Measurements from ENCODE around the gene ATXN7L1.

ATXN7L1 gene

DNA sequence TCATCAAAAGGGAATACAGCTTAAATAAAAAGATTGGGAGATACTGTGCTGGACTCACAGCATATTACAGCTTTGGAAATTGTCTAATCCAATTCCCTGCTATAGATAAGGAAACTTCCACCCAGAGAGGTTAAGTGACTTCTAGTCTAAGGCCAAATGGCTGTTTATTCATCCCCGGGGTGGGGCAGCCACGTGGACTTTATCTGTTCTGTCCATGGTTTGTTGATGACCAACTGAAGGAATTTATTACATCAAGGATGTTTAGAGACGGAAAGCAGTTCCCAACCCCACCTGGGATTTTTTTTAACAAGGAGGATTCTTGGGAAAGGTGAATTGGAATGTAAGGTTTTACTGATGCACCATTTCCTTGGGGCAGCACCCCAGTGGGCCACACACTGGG, 88.6 kb downstream of the ATXN7L1 start:
- Histone ChIP-seq H3K9ac (ENCODE audit: low read length) (no peak overlapping the region), H3K36me3 (ENCODE audit: control insufficient read depth in 1 of 2, insufficient read depth in 2 of 2, low read length in 2 of 2) (no peaks in the 10 kb centered on the region), H3K4me3 (ENCODE audit: low read depth, low read length) (no peak overlapping the region), H3K79me1 (ENCODE audit: low read length) (peaks cover 4% of the 10 kb centered on the region), H3K4me1 (ENCODE audit: control insufficient read depth in 1 of 2, insufficient read depth in 2 of 2, low read length in 2 of 2) (peaks cover 20% of the 10 kb centered on the region in 2 experiments), H4K12ac (ENCODE audit: low read depth, low read length) (no peak overlapping the region), H3K27me3 (ENCODE audit: insufficient read depth, low read length) (no peaks in the 10 kb centered on the region), H3K79me2 (ENCODE audit: control insufficient read depth, insufficient read depth, low read length, poor library complexity) (no peaks in the 10 kb centered on the region), H2AFZ (ENCODE audit: insufficient read depth, low read length, poor library complexity) (no peak overlapping the region), H2BK120ac (ENCODE audit: insufficient read depth, low read length, poor library complexity) (no peak overlapping the region), H2AK5ac (ENCODE audit: low read length) (no peak overlapping the region), H4K91ac (ENCODE audit: low read depth, low read length) (no peak overlapping the region), H2BK12ac (ENCODE audit: low read length) (no peak overlapping the region), H4K8ac (ENCODE audit: low read depth, low read length) (no peak overlapping the region), H3K14ac (ENCODE audit: low read length) (no peak overlapping the region), H3K4me2 (ENCODE audit: low read length) (no peak overlapping the region), H2BK5ac (ENCODE audit: low read depth, low read length, poor library complexity) (no peak overlapping the region), H3K18ac (ENCODE audit: low read length) (no peak overlapping the region), H3K27ac (ENCODE audit: low read depth, low read length) (no peak overlapping the region), H3K9me3 (ENCODE audit: insufficient read depth, low read depth, low read length) (no peaks in the 10 kb centered on the region), H3K4ac (ENCODE audit: low read depth, low read length) (no peak overlapping the region), H3K23ac (ENCODE audit: low read length) (no peak overlapping the region)
- DNase-seq = peak; percentile 20 to 37
- no CpG with 5 or more reads among the region's 3 CpGs for WGBS (ENCODE audit: extremely low coverage, insufficient coverage, insufficient read length)

DNA sequence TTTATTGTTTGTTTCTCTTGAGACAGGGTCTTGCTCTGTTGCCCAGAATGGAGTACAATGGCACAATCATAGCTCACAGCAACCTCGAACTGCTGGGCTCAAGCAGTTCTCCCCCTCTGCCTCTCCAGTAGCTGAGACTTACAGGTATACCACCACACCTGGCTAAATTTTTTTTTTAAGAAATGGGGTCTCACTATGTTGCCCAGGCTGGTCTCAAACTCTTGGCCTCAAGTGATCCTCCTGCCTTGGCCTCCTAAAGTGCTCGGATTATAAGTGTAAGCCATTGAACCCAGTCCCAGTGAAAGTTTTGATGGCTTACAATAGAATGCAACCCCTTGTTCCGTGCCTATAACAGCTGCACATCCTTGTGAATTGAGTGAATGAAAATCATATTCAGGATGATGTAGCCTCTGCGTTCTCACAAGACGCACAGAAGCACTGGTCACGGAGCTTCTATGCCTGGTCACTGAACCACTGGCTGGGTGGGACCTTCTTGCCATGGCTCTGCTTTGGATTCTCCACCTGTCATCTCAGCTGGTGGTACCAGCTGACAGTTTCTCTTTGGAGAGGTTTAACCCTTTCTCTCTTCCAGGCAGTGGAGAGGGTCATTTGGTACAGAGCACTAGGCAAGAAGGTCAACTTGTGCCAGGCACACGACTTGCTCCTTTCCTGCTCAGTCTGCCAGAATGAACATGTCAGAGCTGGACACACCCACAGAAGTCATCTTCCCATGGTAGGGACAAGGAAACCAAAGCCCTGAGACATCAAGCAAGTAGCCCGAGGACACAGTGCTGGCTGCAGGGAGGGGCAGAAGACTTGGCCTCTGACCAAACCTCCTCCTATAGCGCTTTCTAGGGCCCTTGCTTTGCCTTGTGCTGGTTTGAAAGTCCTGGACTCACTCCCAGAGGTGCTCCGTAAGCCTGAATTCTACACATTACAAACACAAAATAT, 89.6 kb downstream of the ATXN7L1 start:
- H3K14ac ChIP-seq (ENCODE audit: low read length) = no peak overlapping the region
- peaks cover 13% of the 10 kb centered on the region in 2 experiments for H3K4me1 ChIP-seq (ENCODE audit: control insufficient read depth in 1 of 2, insufficient read depth in 2 of 2, low read length in 2 of 2)
- no peak overlapping the region for H3K4me2 ChIP-seq (ENCODE audit: low read length)
- H3K79me2 ChIP-seq (ENCODE audit: control insufficient read depth, insufficient read depth, low read length, poor library complexity) = no peaks in the 10 kb centered on the region
- no peak overlapping the region for H4K8ac ChIP-seq (ENCODE audit: low read depth, low read length)
- H4K91ac ChIP-seq (ENCODE audit: low read depth, low read length) = no peak overlapping the region
- no peak overlapping the region for H2AFZ ChIP-seq (ENCODE audit: insufficient read depth, low read length, poor library complexity)
- no peaks in the 10 kb centered on the region for H3K27me3 ChIP-seq (ENCODE audit: insufficient read depth, low read length)
- WGBS (ENCODE audit: extremely low coverage, insufficient coverage, insufficient read length) = no CpG with 5 or more reads among the region's 10 CpGs
- no peak overlapping the region for H3K9ac ChIP-seq (ENCODE audit: low read length)
- no peak overlapping the region for H3K18ac ChIP-seq (ENCODE audit: low read length)
- H2BK12ac ChIP-seq (ENCODE audit: low read length) = no peak overlapping the region
- H3K9me3 ChIP-seq (ENCODE audit: insufficient read depth, low read depth, low read length) = no peaks in the 10 kb centered on the region
- H4K12ac ChIP-seq (ENCODE audit: low read depth, low read length) = no peak overlapping the region
- H3K4me3 ChIP-seq (ENCODE audit: low read depth, low read length) = no peak overlapping the region
- H3K27ac ChIP-seq (ENCODE audit: low read depth, low read length) = no peak overlapping the region
- no peak overlapping the region for H2BK120ac ChIP-seq (ENCODE audit: insufficient read depth, low read length, poor library complexity)
- H3K36me3 ChIP-seq (ENCODE audit: control insufficient read depth in 1 of 2, insufficient read depth in 2 of 2, low read length in 2 of 2) = peaks cover 0 to 3% of the 10 kb centered on the region in 2 experiments
- no peak overlapping the region for H2BK5ac ChIP-seq (ENCODE audit: low read depth, low read length, poor library complexity)
- no peak overlapping the region for H3K4ac ChIP-seq (ENCODE audit: low read depth, low read length)
- peaks cover 2% of the 10 kb centered on the region for H3K79me1 ChIP-seq (ENCODE audit: low read length)
- DNase-seq = peak; percentile 66 to 70
- H3K23ac ChIP-seq (ENCODE audit: low read length) = no peak overlapping the region
- no peak overlapping the region for H2AK5ac ChIP-seq (ENCODE audit: low read length)

DNA sequence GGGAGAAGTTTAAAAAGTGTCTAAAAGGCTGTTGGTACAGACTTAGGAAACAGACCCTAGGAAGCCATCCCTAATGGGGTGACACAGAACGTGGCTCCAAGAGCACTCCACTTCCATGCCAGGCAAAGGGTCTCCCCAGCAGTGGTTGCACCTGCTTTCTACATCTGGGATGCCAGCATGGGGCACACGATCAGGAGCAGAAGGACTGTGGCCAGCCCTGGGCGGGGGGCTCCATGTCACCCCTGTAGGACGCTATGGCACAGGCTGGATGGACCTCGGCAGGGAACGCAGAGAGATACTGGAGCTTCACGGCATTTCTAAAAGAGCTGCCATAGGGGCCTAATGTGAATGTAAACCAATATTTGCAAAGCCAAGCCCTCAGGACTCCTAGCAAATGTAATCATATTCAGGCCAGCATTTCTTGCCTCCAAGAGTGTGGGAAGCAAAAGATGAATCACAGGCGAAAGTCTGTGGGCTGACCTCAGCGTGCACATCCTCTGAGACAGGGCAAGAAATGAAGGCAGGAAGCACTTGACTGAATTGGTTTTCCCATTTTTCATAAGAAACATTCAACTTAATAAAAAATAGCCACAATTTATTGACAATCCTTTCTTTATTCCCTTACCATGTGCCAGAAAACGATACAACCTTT, 93.9 kb downstream of the ATXN7L1 start:
- H3K4ac ChIP-seq (ENCODE audit: low read depth, low read length) = no peak overlapping the region
- peaks cover 1% of the 10 kb centered on the region for H3K79me1 ChIP-seq (ENCODE audit: low read length)
- peaks cover 0 to 3% of the 10 kb centered on the region in 2 experiments for H3K36me3 ChIP-seq (ENCODE audit: control insufficient read depth in 1 of 2, insufficient read depth in 2 of 2, low read length in 2 of 2)
- no peaks in the 10 kb centered on the region for H3K79me2 ChIP-seq (ENCODE audit: control insufficient read depth, insufficient read depth, low read length, poor library complexity)
- peak in 1 of 2 donors; percentile 50 for DNase-seq
- no peak overlapping the region for H3K4me3 ChIP-seq (ENCODE audit: low read depth, low read length)
- H4K12ac ChIP-seq (ENCODE audit: low read depth, low read length) = no peak overlapping the region
- H3K9me3 ChIP-seq (ENCODE audit: insufficient read depth, low read depth, low read length) = no peaks in the 10 kb centered on the region
- H3K4me1 ChIP-seq (ENCODE audit: control insufficient read depth in 1 of 2, insufficient read depth in 2 of 2, low read length in 2 of 2) = peaks cover 2 to 3% of the 10 kb centered on the region in 2 experiments
- H3K23ac ChIP-seq (ENCODE audit: low read length) = no peak overlapping the region
- no peak overlapping the region for H3K18ac ChIP-seq (ENCODE audit: low read length)
- H2AFZ ChIP-seq (ENCODE audit: insufficient read depth, low read length, poor library complexity) = no peak overlapping the region
- H3K9ac ChIP-seq (ENCODE audit: low read length) = no peak overlapping the region
- no peak overlapping the region for H2BK5ac ChIP-seq (ENCODE audit: low read depth, low read length, poor library complexity)
- H3K14ac ChIP-seq (ENCODE audit: low read length) = no peak overlapping the region
- H4K8ac ChIP-seq (ENCODE audit: low read depth, low read length) = no peak overlapping the region
- H3K27me3 ChIP-seq (ENCODE audit: insufficient read depth, low read length) = no peaks in the 10 kb centered on the region
- no peak overlapping the region for H4K91ac ChIP-seq (ENCODE audit: low read depth, low read length)
- no peak overlapping the region for H2BK120ac ChIP-seq (ENCODE audit: insufficient read depth, low read length, poor library complexity)
- peak overlapping the region; percentile 45 for H2BK12ac ChIP-seq (ENCODE audit: low read length)
- no peak overlapping the region for H3K27ac ChIP-seq (ENCODE audit: low read depth, low read length)
- no CpG with 5 or more reads among the region's 10 CpGs for WGBS (ENCODE audit: extremely low coverage, insufficient coverage, insufficient read length)
- no peak overlapping the region for H3K4me2 ChIP-seq (ENCODE audit: low read length)
- no peak overlapping the region for H2AK5ac ChIP-seq (ENCODE audit: low read length)

DNA sequence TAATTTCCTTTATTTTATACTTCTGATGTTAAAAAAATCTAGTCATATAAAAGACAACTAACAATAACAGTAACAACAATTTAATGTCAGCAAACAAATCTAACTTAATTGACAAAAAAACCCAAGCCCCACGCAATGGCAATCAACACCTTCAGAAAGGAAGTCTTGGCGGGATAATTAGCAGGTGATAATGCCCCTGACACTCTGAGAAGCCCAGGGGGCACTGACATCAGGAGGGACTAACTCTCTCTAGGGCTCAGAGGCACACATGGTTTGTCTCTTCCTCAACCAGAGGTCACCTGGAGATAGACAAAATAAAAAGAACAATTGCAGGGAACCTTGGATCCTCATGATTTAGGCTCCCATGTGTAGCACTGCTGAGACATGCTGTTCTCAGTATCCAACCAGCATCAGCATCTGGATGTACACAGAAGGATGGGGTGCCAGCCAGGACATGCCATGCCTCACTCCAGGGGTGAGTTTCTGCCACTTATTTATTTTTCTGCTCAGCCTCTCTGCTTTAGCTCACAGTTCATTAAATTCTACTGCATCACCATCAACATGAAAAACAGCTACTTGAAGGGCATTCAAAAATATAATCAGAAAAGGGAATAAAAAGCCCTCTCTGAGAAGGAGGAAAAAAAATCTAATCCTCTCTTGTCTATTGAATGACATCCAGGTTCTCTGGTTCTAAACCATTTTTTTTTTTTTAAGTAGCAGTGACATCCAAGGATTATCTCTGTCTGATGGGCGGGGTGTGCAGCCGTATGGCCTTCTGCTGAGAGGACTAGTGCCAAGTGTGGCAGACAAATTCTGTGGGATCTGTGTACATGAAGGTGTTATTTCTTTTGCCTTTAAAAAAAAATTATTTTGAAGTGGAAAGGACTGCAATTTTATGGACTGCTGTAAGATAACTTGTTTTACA, 96.3 kb downstream of the ATXN7L1 start:
- H4K8ac ChIP-seq (ENCODE audit: low read depth, low read length) = no peak overlapping the region
- no peak overlapping the region for H2BK120ac ChIP-seq (ENCODE audit: insufficient read depth, low read length, poor library complexity)
- no peak overlapping the region for H2AK5ac ChIP-seq (ENCODE audit: low read length)
- no peak overlapping the region for H4K12ac ChIP-seq (ENCODE audit: low read depth, low read length)
- H3K27ac ChIP-seq (ENCODE audit: low read depth, low read length) = no peak overlapping the region
- no peak overlapping the region for H3K9ac ChIP-seq (ENCODE audit: low read length)
- H3K79me1 ChIP-seq (ENCODE audit: low read length) = peaks cover 2% of the 10 kb centered on the region
- H2BK5ac ChIP-seq (ENCODE audit: low read depth, low read length, poor library complexity) = no peak overlapping the region
- peaks cover 0 to 3% of the 10 kb centered on the region in 2 experiments for H3K36me3 ChIP-seq (ENCODE audit: control insufficient read depth in 1 of 2, insufficient read depth in 2 of 2, low read length in 2 of 2)
- no peak for DNase-seq
- no peak overlapping the region for H3K4me2 ChIP-seq (ENCODE audit: low read length)
- no peak overlapping the region for H3K18ac ChIP-seq (ENCODE audit: low read length)
- no CpG with 5 or more reads among the region's 4 CpGs for WGBS (ENCODE audit: extremely low coverage, insufficient coverage, insufficient read length)
- no peak overlapping the region for H3K4me3 ChIP-seq (ENCODE audit: low read depth, low read length)
- H3K4ac ChIP-seq (ENCODE audit: low read depth, low read length) = no peak overlapping the region
- peaks cover 16 to 18% of the 10 kb centered on the region in 2 experiments for H3K4me1 ChIP-seq (ENCODE audit: control insufficient read depth in 1 of 2, insufficient read depth in 2 of 2, low read length in 2 of 2)
- no peak overlapping the region for H2BK12ac ChIP-seq (ENCODE audit: low read length)
- no peak overlapping the region for H2AFZ ChIP-seq (ENCODE audit: insufficient read depth, low read length, poor library complexity)
- no peak overlapping the region for H3K23ac ChIP-seq (ENCODE audit: low read length)
- no peaks in the 10 kb centered on the region for H3K79me2 ChIP-seq (ENCODE audit: control insufficient read depth, insufficient read depth, low read length, poor library complexity)
- H3K27me3 ChIP-seq (ENCODE audit: insufficient read depth, low read length) = no peaks in the 10 kb centered on the region
- H4K91ac ChIP-seq (ENCODE audit: low read depth, low read length) = no peak overlapping the region
- no peaks in the 10 kb centered on the region for H3K9me3 ChIP-seq (ENCODE audit: insufficient read depth, low read depth, low read length)
- no peak overlapping the region for H3K14ac ChIP-seq (ENCODE audit: low read length)

All from trophoblast cell (in vitro differentiated cells and primary cell).